Mesothelial cell of epicardium (in vitro differentiated cells): ENCODE data around the gene PPFIA1. TPM values are rescaled to one million over a fixed set of nuclear protein-coding genes. Genes with fewer than 3 reads are reported as not detected.

Experiments
- DNase-seq, 2 experiments: peaks; one replicate each; pipeline ENCODE4 v3.0.0; 2021; ENCODE audit warnings: low spot score in 2 of 2; ENCODE audit not compliant: unreplicated experiment in 2 of 2
- H3K27ac Mint-ChIP-seq: 2 replicates; pipeline ENCODE4 v1.8.0; 2021; ENCODE audit warnings: mixed read lengths
- H3K27me3 Mint-ChIP-seq: 2 replicates; pipeline ENCODE4 v1.8.0; 2021; ENCODE audit warnings: low read depth, mixed read lengths
- H3K36me3 Mint-ChIP-seq: 2 replicates; pipeline ENCODE4 v1.8.0; 2021; ENCODE audit warnings: mixed read lengths
- H3K4me1 Mint-ChIP-seq: 2 replicates; pipeline ENCODE4 v1.8.0; 2021; ENCODE audit warnings: mixed read lengths
- H3K4me3 Mint-ChIP-seq: 2 replicates; pipeline ENCODE4 v1.8.0; 2021; ENCODE audit warnings: mild to moderate bottlenecking, moderate library complexity, mixed read lengths
- H3K9me3 Mint-ChIP-seq: 2 replicates; pipeline ENCODE4 v1.8.0; 2021; ENCODE audit warnings: mixed read lengths
- CTCF ChIP-seq: fragments of 200-600 bp; sonication (generic); IDR thresholded peaks from one replicate; pipeline ENCODE4 v1.5.0; 2021; ENCODE audit warnings: antibody characterized with exemption; ENCODE audit not compliant: unreplicated experiment
- microRNA-seq: library from miRNA; unstranded; fragments of <30 nt; microRNA quantifications from one replicate; pipeline ENCODE4 v1.2.0, GENCODE V29; 2021; ENCODE audit warnings: inconsistent platforms, mixed read lengths
- total RNA-seq: library from RNA; stranded (reverse); gene quantifications from 3 replicates; pipeline ENCODE4 v1.2.1, GENCODE V29; 2021

Gene PPFIA1
- total RNA-seq, 1 donor from 2014 or later = 59.1 TPM

DNA sequence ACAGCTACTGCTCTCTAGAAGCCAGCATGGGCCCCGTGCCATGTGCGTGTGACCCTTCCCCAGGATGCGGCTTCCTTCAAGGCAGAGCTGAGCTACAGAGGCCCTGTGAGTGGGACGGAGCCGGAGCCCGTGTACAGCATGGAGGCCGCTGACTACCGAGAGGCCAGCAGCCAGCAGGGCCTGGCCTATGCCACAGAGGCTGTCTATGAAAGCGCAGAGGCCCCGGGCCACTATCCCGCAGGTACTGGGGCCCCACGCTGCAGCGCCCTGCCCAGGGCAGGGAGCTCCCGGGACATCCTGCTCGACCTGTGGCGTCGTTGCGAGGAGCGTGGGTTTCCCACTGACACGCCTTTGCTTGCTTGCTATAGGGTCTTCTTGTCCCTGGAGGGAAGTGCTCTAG is 162.5 kb downstream of the PPFIA1 start:
- DNase-seq = no peak
- H3K4me1 Mint-ChIP-seq = no peaks in the 10 kb centered on the region
- TF ChIP-seq CTCF = no peak
- no peaks in the 10 kb centered on the region for H3K27me3 Mint-ChIP-seq
- H3K9me3 Mint-ChIP-seq = no peaks in the 10 kb centered on the region
- peaks cover 51% of the 10 kb centered on the region for H3K36me3 Mint-ChIP-seq
- H3K27ac Mint-ChIP-seq = no peak overlapping the region
- H3K4me3 Mint-ChIP-seq = no peak overlapping the region

DNA sequence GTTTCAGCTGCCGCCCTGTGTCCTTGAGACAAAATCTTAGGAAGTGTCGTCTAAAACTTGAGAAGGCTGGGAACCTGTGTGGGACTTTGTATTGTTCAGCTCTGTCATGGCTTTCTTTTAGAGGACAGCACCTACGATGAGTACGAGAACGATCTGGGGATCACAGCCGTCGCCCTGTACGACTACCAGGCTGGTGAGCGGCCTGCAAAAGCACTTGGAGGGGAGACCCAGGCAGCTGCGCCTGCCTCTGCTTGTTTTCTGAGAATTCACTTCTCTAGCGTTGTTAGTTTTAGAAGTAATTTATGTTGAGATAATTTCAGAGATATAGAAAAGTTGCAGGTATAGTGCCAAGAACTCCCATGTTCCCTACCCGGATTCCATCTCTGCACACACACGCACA is 163.0 kb downstream of the PPFIA1 start:
- Mint-ChIP-seq H3K36me3 (peaks cover 53% of the 10 kb centered on the region), H3K27ac (no peak overlapping the region), H3K9me3 (no peaks in the 10 kb centered on the region), H3K27me3 (no peaks in the 10 kb centered on the region), H3K4me1 (no peaks in the 10 kb centered on the region), H3K4me3 (no peak overlapping the region)
- no peak for TF ChIP-seq CTCF
- no peak for DNase-seq

Small RNA genes lying within 50 kb of the gene (microRNA-seq; reads per million reads assigned to microRNA genes)
- gene MIR548K = 12.6 reads per million, percentile 36 among the genes with 10 or more reads in this experiment

Other genes starting within 250 kb of the PPFIA1 start
- gene ANO1, start 192.4 kb upstream of the PPFIA1 start, total RNA-seq = 35.1 to 39.6 TPM (median 37.2 TPM) in 3 replicates
- 20.8 to 21.7 TPM (median 20.9 TPM) in 3 replicates for gene FADD, start 67.4 kb upstream of the PPFIA1 start, total RNA-seq
- gene CTTN, start 127.8 kb downstream of the PPFIA1 start, total RNA-seq = 307 to 326 TPM (median 318 TPM) in 3 replicates